Measurements from ENCODE around the gene JAML.
"Not testable (repeated sequence)": the region's sequence is repeated elsewhere in the genome, so short reads cannot be mapped to it uniquely, and the experiment has no call there.

Gene JAML

GRCh38 chr11:118202599-118203422 is 22.0 kb downstream of the JAML start:
- FAIRE-seq: peak; percentile 55
- no peak for DNase-seq (ENCODE audit: insufficient read length, low spot score)
- TF ChIP-seq PAX5 (IDR thresholded peaks at IDR 0.05; ENCODE audit: insufficient read depth, low read length, severe bottlenecking) (no peak), TAF1 (IDR thresholded peaks at IDR 0.05; ENCODE audit: low read depth, low read length) (no peak), POLR2A (IDR thresholded peaks at IDR 0.05; ENCODE audit: low read depth, low read length) (no peak), SPI1 (IDR thresholded peaks at IDR 0.05; ENCODE audit: low read depth, low read length) (no peak)

GRCh38 chr11:118201966-118202365 is 22.8 kb downstream of the JAML start:
- no peak for TF ChIP-seq TAF1 (IDR thresholded peaks at IDR 0.05; ENCODE audit: low read depth, low read length)
- no peak for TF ChIP-seq POLR2A (IDR thresholded peaks at IDR 0.05; ENCODE audit: low read depth, low read length)
- TF ChIP-seq PAX5 (IDR thresholded peaks at IDR 0.05; ENCODE audit: insufficient read depth, low read length, severe bottlenecking): no peak
- TF ChIP-seq SPI1 (IDR thresholded peaks at IDR 0.05; ENCODE audit: low read depth, low read length): no peak
- no peak for TF ChIP-seq POLR2AphosphoS5 (IDR thresholded peaks at IDR 0.05; ENCODE audit: low read depth, low read length)
- no peak for TF ChIP-seq POU2F2 (IDR thresholded peaks at IDR 0.05; ENCODE audit: low read depth, low read length)
- DNase-seq (ENCODE audit: insufficient read length, low spot score) (no peak), FAIRE-seq (no peak)

- DNase-seq (ENCODE audit: insufficient read length, low spot score): no peak
- TF ChIP-seq POU2F2 (IDR thresholded peaks at IDR 0.05; ENCODE audit: low read depth, low read length) (no peak), POLR2AphosphoS5 (IDR thresholded peaks at IDR 0.05; ENCODE audit: low read depth, low read length) (no peak), POLR2A (IDR thresholded peaks at IDR 0.05; ENCODE audit: low read depth, low read length) (no peak), PAX5 (IDR thresholded peaks at IDR 0.05; ENCODE audit: insufficient read depth, low read length, severe bottlenecking) (no peak), SPI1 (IDR thresholded peaks at IDR 0.05; ENCODE audit: low read depth, low read length) (no peak), TAF1 (IDR thresholded peaks at IDR 0.05; ENCODE audit: low read depth, low read length) (no peak)
- FAIRE-seq: no peak
Observed at GRCh38 chr11:118200901-118201680, 23.7 kb downstream of the JAML start.

- FAIRE-seq: no peak
- TF ChIP-seq POU2F2 (IDR thresholded peaks at IDR 0.05; ENCODE audit: low read depth, low read length) (no peak), TAF1 (IDR thresholded peaks at IDR 0.05; ENCODE audit: low read depth, low read length) (no peak), PAX5 (IDR thresholded peaks at IDR 0.05; ENCODE audit: insufficient read depth, low read length, severe bottlenecking) (no peak), POLR2AphosphoS5 (IDR thresholded peaks at IDR 0.05; ENCODE audit: low read depth, low read length) (no peak), SPI1 (IDR thresholded peaks at IDR 0.05; ENCODE audit: low read depth, low read length) (no peak), POLR2A (IDR thresholded peaks at IDR 0.05; ENCODE audit: low read depth, low read length) (no peak)
- DNase-seq (ENCODE audit: insufficient read length, low spot score): no peak
Observed at GRCh38 chr11:118200497-118200896, 24.3 kb downstream of the JAML start.

- DNase-seq (ENCODE audit: insufficient read length, low spot score) (no peak), FAIRE-seq (no peak)
- TF ChIP-seq POU2F2 (IDR thresholded peaks at IDR 0.05; ENCODE audit: low read depth, low read length): no peak
- TF ChIP-seq POLR2AphosphoS5 (IDR thresholded peaks at IDR 0.05; ENCODE audit: low read depth, low read length): no peak
- TF ChIP-seq POLR2A (IDR thresholded peaks at IDR 0.05; ENCODE audit: low read depth, low read length): no peak
- no peak for TF ChIP-seq PAX5 (IDR thresholded peaks at IDR 0.05; ENCODE audit: insufficient read depth, low read length, severe bottlenecking)
- no peak for TF ChIP-seq SPI1 (IDR thresholded peaks at IDR 0.05; ENCODE audit: low read depth, low read length)
- TF ChIP-seq TAF1 (IDR thresholded peaks at IDR 0.05; ENCODE audit: low read depth, low read length): no peak
Observed at GRCh38 chr11:118199135-118199534, 25.7 kb downstream of the JAML start.

GRCh38 chr11:118198370-118198769 is 26.4 kb downstream of the JAML start:
- TF ChIP-seq TAF1 (IDR thresholded peaks at IDR 0.05; ENCODE audit: low read depth, low read length): no peak
- TF ChIP-seq POU2F2 (IDR thresholded peaks at IDR 0.05; ENCODE audit: low read depth, low read length): 0 out of 2 replicates have a peak, but pooled peaks have one; percentile 31
- TF ChIP-seq POLR2A (IDR thresholded peaks at IDR 0.05; ENCODE audit: low read depth, low read length): no peak
- TF ChIP-seq SPI1 (IDR thresholded peaks at IDR 0.05; ENCODE audit: low read depth, low read length): no peak
- no peak for TF ChIP-seq PAX5 (IDR thresholded peaks at IDR 0.05; ENCODE audit: insufficient read depth, low read length, severe bottlenecking)
- DNase-seq (ENCODE audit: insufficient read length, low spot score) (peak; percentile 55), FAIRE-seq (peak; percentile 82)

GRCh38 chr11:118194835-118195627 is 29.8 kb downstream of the JAML start:
- FAIRE-seq (no peak), DNase-seq (ENCODE audit: insufficient read length, low spot score) (no peak)
- TF ChIP-seq TAF1 (IDR thresholded peaks at IDR 0.05; ENCODE audit: low read depth, low read length) (no peak), POLR2A (IDR thresholded peaks at IDR 0.05; ENCODE audit: low read depth, low read length) (no peak), PAX5 (IDR thresholded peaks at IDR 0.05; ENCODE audit: insufficient read depth, low read length, severe bottlenecking) (no peak), POU2F2 (IDR thresholded peaks at IDR 0.05; ENCODE audit: low read depth, low read length) (no peak), POLR2AphosphoS5 (IDR thresholded peaks at IDR 0.05; ENCODE audit: low read depth, low read length) (no peak), SPI1 (IDR thresholded peaks at IDR 0.05; ENCODE audit: low read depth, low read length) (no peak)

- DNase-seq (ENCODE audit: insufficient read length, low spot score): no peak
Observed at GRCh38 chr11:118193910-118194566, 30.8 kb downstream of the JAML start.

GRCh38 chr11:118192817-118193216 is 32.0 kb downstream of the JAML start:
- DNase-seq (ENCODE audit: insufficient read length, low spot score); FAIRE-seq: not testable (repeated sequence)

More at GRCh38 chr11:118193910-118194566, 30.8 kb downstream of the JAML start:
- TF ChIP-seq POU2F2 (IDR thresholded peaks at IDR 0.05; ENCODE audit: low read depth, low read length) (no peak), POLR2A (IDR thresholded peaks at IDR 0.05; ENCODE audit: low read depth, low read length) (no peak), SPI1 (IDR thresholded peaks at IDR 0.05; ENCODE audit: low read depth, low read length) (no peak), TAF1 (IDR thresholded peaks at IDR 0.05; ENCODE audit: low read depth, low read length) (no peak)
- peak; percentile 5 for FAIRE-seq

GRCh38 chr11:118190942-118191506 is 33.8 kb downstream of the JAML start:
- not testable (repeated sequence) for DNase-seq (ENCODE audit: insufficient read length, low spot score); FAIRE-seq
